ENCODE measurements around the gene POLD1. TPM values are rescaled to one million over a fixed set of nuclear protein-coding genes. Genes with fewer than 3 reads are reported as not detected.

POLD1 gene
- total and polyA plus RNA-seq, 2 experiments from 2014 or later, result 73.8 to 74.3 TPM

DNA sequence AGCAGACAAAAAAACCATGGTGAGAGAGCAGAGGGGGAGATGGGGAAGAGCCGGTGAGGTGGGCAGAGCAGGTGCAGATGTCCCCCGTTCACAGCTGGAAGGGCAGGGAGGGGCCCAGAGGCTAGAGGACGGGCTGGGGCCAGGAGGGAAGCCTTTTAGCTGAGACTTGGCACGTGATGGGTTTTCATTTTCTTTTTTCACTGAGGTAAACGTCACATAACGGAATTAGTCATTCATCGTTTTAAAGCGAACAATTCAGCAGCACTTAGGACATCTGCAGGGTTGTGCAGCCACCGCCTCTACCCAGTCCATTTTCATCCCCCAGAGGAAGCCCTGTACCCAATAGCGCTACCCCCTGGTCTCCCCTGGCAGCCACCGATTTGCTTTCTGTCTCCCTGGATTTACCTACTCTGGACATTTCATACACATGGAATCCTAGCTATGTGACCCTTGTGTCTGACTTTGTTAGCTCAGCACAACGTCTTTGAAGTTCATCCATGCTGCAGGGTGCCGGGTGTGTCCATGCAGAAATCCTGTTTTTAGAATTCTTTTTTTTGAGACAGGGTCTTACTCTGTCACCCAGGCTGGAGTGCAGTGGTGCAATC lies 76.1 kb downstream of the POLD1 start:
- Histone ChIP-seq H3K27ac (no peak overlapping the region), H3K4me1 (ENCODE audit: low read depth) (no peaks in the 10 kb centered on the region), H3K9me3 (ENCODE audit: low read depth) (no peaks in the 10 kb centered on the region), H3K4me3 (no peak overlapping the region), H3K36me3 (no peaks in the 10 kb centered on the region), H3K27me3 (no peaks in the 10 kb centered on the region)
- TF ChIP-seq, protein P1, sequence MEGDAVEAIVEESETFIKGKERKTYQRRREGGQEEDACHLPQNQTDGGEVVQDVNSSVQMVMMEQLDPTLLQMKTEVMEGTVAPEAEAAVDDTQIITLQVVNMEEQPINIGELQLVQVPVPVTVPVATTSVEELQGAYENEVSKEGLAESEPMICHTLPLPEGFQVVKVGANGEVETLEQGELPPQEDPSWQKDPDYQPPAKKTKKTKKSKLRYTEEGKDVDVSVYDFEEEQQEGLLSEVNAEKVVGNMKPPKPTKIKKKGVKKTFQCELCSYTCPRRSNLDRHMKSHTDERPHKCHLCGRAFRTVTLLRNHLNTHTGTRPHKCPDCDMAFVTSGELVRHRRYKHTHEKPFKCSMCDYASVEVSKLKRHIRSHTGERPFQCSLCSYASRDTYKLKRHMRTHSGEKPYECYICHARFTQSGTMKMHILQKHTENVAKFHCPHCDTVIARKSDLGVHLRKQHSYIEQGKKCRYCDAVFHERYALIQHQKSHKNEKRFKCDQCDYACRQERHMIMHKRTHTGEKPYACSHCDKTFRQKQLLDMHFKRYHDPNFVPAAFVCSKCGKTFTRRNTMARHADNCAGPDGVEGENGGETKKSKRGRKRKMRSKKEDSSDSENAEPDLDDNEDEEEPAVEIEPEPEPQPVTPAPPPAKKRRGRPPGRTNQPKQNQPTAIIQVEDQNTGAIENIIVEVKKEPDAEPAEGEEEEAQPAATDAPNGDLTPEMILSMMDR (IDR thresholded peaks at IDR 0.05; ENCODE audit: low read depth, low read length), result no peak
- peak in 1 of 2 donors; percentile 22 for DNase-seq (ENCODE audit: low read depth in 1 of 2, low spot score in 1 of 2)

DNA sequence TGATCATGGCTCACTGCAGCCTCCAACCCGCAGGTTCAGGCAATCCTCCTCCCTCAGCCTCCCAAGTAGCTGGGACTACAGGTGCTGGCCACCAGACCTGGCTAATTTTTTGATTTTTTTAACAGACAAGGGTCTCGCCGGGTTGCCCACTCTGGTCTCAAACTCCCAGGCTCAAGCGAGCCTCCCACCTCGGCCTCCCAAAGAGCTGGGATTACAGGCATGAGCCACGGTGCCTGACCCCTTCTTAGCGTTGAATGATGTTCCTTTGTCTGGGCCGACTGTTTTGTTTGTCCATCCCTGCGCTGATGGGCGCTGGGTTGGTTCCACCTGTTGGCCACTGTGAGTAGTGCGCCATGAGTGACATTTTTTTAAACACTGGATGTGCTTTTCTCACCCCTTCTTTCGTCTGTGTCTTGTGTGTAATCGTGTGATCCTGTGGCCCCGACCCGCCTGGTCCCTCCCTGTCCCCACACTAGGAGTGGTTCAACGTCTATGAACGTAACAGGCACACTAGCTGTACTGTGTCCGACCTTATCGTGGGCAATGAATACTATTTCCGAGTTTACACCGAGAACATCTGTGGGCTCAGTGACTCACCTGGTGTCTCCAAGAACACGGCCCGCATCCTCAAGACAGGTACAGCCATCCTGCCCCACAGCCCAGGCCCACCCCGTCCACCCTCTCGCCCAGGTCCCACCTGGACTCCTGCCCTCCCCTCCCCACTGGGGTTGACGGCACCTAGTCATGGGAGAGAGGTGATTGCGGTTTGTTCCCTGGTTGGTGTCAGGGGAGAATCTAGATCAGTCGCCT lies 77.1 kb downstream of the POLD1 start:
- Histone ChIP-seq H3K9me3 (ENCODE audit: low read depth) (no peaks in the 10 kb centered on the region), H3K4me1 (ENCODE audit: low read depth) (no peaks in the 10 kb centered on the region), H3K36me3 (no peaks in the 10 kb centered on the region), H3K27me3 (no peaks in the 10 kb centered on the region), H3K4me3 (no peak overlapping the region), H3K27ac (no peak overlapping the region)
- TF ChIP-seq, protein P1 (IDR thresholded peaks at IDR 0.05; ENCODE audit: low read depth, low read length), result peak; percentile 85
- peak; percentile 69 to 76 for DNase-seq (ENCODE audit: low read depth in 1 of 2, low spot score in 1 of 2)

DNA sequence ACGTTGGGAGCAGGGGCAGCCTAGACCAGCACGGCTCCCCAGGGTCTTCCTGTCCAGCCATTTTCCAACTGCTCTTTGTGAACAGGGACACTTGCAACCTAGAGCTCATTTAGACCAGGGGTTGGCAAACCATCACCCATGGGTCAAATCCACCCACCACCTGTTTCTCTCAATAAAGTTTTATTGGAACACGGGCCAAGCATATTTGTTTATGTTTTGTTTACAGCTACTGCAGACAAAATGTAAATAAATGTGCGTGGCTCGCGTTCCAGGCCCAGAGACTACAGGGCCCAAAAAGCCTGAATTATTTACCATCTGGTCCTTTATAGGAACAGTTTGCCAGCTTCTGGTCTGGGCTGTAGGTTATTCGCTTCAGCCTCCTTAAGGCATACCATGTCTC lies 78.8 kb downstream of the POLD1 start:
- H3K9me3 ChIP-seq (ENCODE audit: low read depth), result no peaks in the 10 kb centered on the region
- no peaks in the 10 kb centered on the region for H3K27me3 ChIP-seq
- no peaks in the 10 kb centered on the region for H3K36me3 ChIP-seq
- no peaks in the 10 kb centered on the region for H3K4me1 ChIP-seq (ENCODE audit: low read depth)
- TF ChIP-seq, protein P1 (IDR thresholded peaks at IDR 0.05; ENCODE audit: low read depth, low read length), result no peak
- DNase-seq (ENCODE audit: low read depth in 1 of 2, low spot score in 1 of 2), result no peak
- H3K27ac ChIP-seq, result no peak overlapping the region
- no peak overlapping the region for H3K4me3 ChIP-seq

DNA sequence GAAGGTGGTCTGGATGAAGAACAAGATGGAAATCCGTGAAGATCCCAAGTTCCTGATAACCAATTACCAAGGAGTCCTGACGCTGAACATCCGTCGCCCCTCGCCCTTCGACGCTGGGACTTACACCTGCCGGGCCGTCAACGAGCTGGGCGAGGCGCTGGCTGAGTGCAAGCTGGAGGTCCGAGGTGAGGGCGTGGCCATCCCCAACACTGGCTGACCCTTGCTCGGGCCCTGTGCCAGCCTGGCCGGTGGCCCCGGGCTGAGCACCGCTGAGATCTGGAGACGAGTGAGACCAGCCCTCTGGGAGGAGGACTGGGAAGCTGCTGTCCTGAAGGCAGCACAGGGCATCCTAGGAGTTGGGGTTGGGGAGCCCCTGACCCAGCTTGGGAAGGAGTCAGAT lies 80.2 kb downstream of the POLD1 start:
- Histone ChIP-seq H3K27me3 (no peaks in the 10 kb centered on the region), H3K36me3 (no peaks in the 10 kb centered on the region), H3K4me3 (no peak overlapping the region), H3K9me3 (ENCODE audit: low read depth) (no peaks in the 10 kb centered on the region), H3K27ac (no peak overlapping the region), H3K4me1 (ENCODE audit: low read depth) (no peaks in the 10 kb centered on the region)
- TF ChIP-seq, protein P1 (IDR thresholded peaks at IDR 0.05; ENCODE audit: low read depth, low read length), result no peak
- no peak for DNase-seq (ENCODE audit: low read depth in 1 of 2, low spot score in 1 of 2)

DNA sequence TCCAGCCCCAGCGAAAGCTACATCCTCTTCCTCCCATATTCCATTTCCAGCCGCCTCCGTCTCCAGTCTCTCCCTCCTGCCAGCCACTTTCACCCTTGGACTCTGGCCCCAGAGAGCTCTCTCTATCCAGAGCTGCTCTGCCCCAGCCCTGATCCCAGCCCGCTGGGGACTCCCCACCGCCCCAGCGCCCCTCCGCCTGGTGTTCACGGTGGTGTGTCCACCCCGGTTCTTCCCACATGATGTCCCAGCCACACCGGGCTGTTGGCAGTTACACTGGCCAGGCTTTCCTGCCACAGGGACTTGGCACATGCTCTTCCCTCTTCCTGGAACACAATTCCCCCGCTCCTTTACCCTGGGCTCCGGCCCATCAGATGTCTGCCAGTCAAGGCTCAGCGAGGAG lies 80.9 kb downstream of the POLD1 start:
- Histone ChIP-seq H3K27me3 (no peaks in the 10 kb centered on the region), H3K4me1 (ENCODE audit: low read depth) (no peaks in the 10 kb centered on the region), H3K4me3 (no peak overlapping the region), H3K36me3 (no peaks in the 10 kb centered on the region), H3K9me3 (ENCODE audit: low read depth) (no peaks in the 10 kb centered on the region), H3K27ac (no peak overlapping the region)
- DNase-seq (ENCODE audit: low read depth in 1 of 2, low spot score in 1 of 2), result no peak
- TF ChIP-seq, protein P1 (IDR thresholded peaks at IDR 0.05; ENCODE audit: low read depth, low read length), result no peak

Data from cardiac muscle cell (in vitro differentiated cells and primary cell).